WI38 (cell line): ENCODE measurements around the gene TBATA.

ENCODE experiments used
- H3K4me3 ChIP-seq: 2 replicates; pipeline ENCODE4 v1.5.1; 2011; ENCODE audit warnings: low read depth, mild to moderate bottlenecking, control low read depth, low read length
- CTCF ChIP-seq: IDR thresholded peaks from 2 replicates; pipeline ENCODE4 v1.5.1; 2012; ENCODE audit warnings: low read depth, mild to moderate bottlenecking, control low read depth, low read length

The TBATA gene

GRCh38 chr10:70751991-70752390 is 33.2 kb downstream of the TBATA start:
- no peak for TF ChIP-seq CTCF
- no peak overlapping the region for H3K4me3 ChIP-seq

GRCh38 chr10:70751356-70751755 is 33.8 kb downstream of the TBATA start:
- TF ChIP-seq CTCF: no peak
- no peak overlapping the region for H3K4me3 ChIP-seq

GRCh38 chr10:70750156-70750703 is 34.9 kb downstream of the TBATA start:
- TF ChIP-seq CTCF: no peak
- H3K4me3 ChIP-seq: no peak overlapping the region

- H3K4me3 ChIP-seq: no peak overlapping the region
Measured at GRCh38 chr10:70749756-70750155, 35.4 kb downstream of the TBATA start.

GRCh38 chr10:70748801-70749573 is 36.2 kb downstream of the TBATA start:
- no peak overlapping the region for H3K4me3 ChIP-seq
- TF ChIP-seq CTCF: no peak

More at GRCh38 chr10:70749756-70750155, 35.4 kb downstream of the TBATA start:
- no peak for TF ChIP-seq CTCF

- H3K4me3 ChIP-seq: no peak overlapping the region
- TF ChIP-seq CTCF: no peak
Measured at GRCh38 chr10:70748305-70748704, 36.9 kb downstream of the TBATA start.

- no peak for TF ChIP-seq CTCF
- H3K4me3 ChIP-seq: no peak overlapping the region
Measured at GRCh38 chr10:70747192-70747965, 37.8 kb downstream of the TBATA start.
